Gastroesophageal sphincter (tissue), 3 donors: Measurements from ENCODE around the gene APBB1IP.
"Not testable (repeated sequence)": the region's sequence is repeated elsewhere in the genome, so short reads cannot be mapped to it uniquely, and the experiment has no call there.

Source experiments
- CTCF ChIP-seq, 4 experiments: fragments of 200-600 bp in 2 of 4; fragments of 450-650 bp in 2 of 4; sonication (generic) in 1 of 4; IDR thresholded peaks; one replicate each; pipeline ENCODE4 v1.5.1; 2017 to 2019; ENCODE audit warnings: antibody characterized with exemption in 4 of 4, mild to moderate bottlenecking in 2 of 4, moderate library complexity in 2 of 4
- EP300 ChIP-seq: sonication (generic); formaldehyde crosslinking; IDR thresholded peaks from one replicate; pipeline ENCODE4 v1.6.1; 2017; ENCODE audit warnings: antibody characterized with exemption, mild to moderate bottlenecking

GRCh38 chr10:26604320-26605093 is 166.4 kb downstream of the APBB1IP start:
- TF ChIP-seq CTCF (IDR thresholded peaks at IDR 0.05); EP300: not testable (repeated sequence)
